ENCODE results near the gene ABHD17C. TPM values are rescaled to one million over a fixed set of nuclear protein-coding genes. Genes with fewer than 3 reads are reported as not detected.
A peak's percentile ranks its signal among the peaks of the same experiment; 100 is the strongest.

The ABHD17C gene
- total RNA-seq, 1 experiment from 2014 or later, result 4.4 TPM

- no peak for DNase-seq
Observed at GRCh38 chr15:80774486-80774885, 79.4 kb downstream of the ABHD17C start.

DNA sequence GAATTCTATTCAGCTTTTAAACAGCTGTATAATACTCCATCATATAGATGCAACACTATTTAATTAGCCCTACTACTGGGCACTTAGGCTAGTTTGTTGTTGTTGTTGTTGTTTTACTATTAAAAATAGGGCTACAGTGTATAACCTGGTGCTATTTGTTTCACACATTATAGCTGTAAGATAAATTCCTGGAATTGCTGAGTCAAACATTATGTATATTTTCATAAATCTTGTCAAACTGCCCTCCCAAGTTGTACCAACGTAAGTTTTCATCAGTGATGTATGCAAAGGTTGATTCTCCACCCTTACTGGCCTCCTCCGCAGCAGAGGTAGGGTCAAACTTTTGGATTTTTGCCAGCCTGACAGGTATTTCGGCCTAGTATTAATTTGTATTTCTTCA lies 80.2 kb downstream of the ABHD17C start:
- Histone ChIP-seq H3K27me3 (no peaks in the 10 kb centered on the region; the same call in 1 of the 2 replicates), H3K27ac (no peak overlapping the region), H3K4me3 (no peak overlapping the region), H3K9me3 (replicated peaks) (no peaks in the 10 kb centered on the region), H3K36me3 (no peaks in the 10 kb centered on the region), H3K4me1 (no peaks in the 10 kb centered on the region)
- DNase-seq, result no peak

More at GRCh38 chr15:80774486-80774885, 79.4 kb downstream of the ABHD17C start:
- H3K36me3 ChIP-seq, result no peaks in the 10 kb centered on the region
- H3K9me3 ChIP-seq (replicated peaks), result no peaks in the 10 kb centered on the region
- H3K27me3 ChIP-seq, result no peaks in the 10 kb centered on the region; the same call in 1 of the 2 replicates
- no peak overlapping the region for H3K4me3 ChIP-seq
- no peaks in the 10 kb centered on the region for H3K4me1 ChIP-seq
- H3K27ac ChIP-seq, result no peak overlapping the region

GRCh38 chr15:80776420-80777045 lies 81.4 kb downstream of the ABHD17C start:
- no peaks in the 10 kb centered on the region for H3K9me3 ChIP-seq (replicated peaks)
- no peak overlapping the region for H3K4me3 ChIP-seq
- no peak overlapping the region for H3K27ac ChIP-seq
- DNase-seq, result peak; percentile 53 to 82
- no peaks in the 10 kb centered on the region; the same call in 1 of the 2 replicates for H3K27me3 ChIP-seq
- H3K36me3 ChIP-seq, result no peaks in the 10 kb centered on the region
- no peaks in the 10 kb centered on the region for H3K4me1 ChIP-seq

DNA sequence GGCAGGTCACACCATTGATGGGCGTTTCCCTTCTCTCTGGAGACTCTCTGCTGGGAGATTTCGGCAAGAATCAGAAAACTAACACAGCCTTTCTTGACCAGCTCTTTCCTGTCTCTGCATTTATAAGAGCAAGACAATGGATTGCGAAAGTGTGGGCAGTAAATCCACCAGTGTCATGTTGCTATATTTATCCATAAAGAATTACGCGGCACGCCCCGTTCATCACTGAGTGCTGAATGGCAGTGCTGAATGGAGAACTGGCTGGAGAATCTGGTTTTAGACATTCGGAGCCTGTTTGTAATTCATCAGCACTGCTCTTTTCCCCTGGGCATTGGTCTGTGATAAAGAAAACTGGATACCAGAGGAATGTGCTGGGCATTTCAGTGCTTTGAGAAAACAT lies 82.0 kb downstream of the ABHD17C start:
- no peak overlapping the region for H3K27ac ChIP-seq
- DNase-seq, result peak in 1 of 2 experiments; percentile 12

GRCh38 chr15:80777826-80778620 lies 82.9 kb downstream of the ABHD17C start:
- Histone ChIP-seq H3K4me3 (no peak overlapping the region), H3K9me3 (replicated peaks) (no peaks in the 10 kb centered on the region), H3K36me3 (no peaks in the 10 kb centered on the region), H3K4me1 (no peaks in the 10 kb centered on the region), H3K27ac (no peak overlapping the region), H3K27me3 (no peaks in the 10 kb centered on the region; the same call in 1 of the 2 replicates)
- no peak for DNase-seq

More for the DNA sequence above, 82.0 kb downstream of the ABHD17C start:
- Histone ChIP-seq H3K4me1 (no peaks in the 10 kb centered on the region), H3K27me3 (no peaks in the 10 kb centered on the region; the same call in 1 of the 2 replicates), H3K36me3 (no peaks in the 10 kb centered on the region), H3K4me3 (no peak overlapping the region), H3K9me3 (replicated peaks) (no peaks in the 10 kb centered on the region)

- no peaks in the 10 kb centered on the region for H3K36me3 ChIP-seq
- no peak overlapping the region for H3K4me3 ChIP-seq
- H3K9me3 ChIP-seq (replicated peaks), result no peaks in the 10 kb centered on the region
- no peak for DNase-seq
- no peaks in the 10 kb centered on the region; the same call in 1 of the 2 replicates for H3K27me3 ChIP-seq
- no peak overlapping the region for H3K27ac ChIP-seq
- no peaks in the 10 kb centered on the region for H3K4me1 ChIP-seq
Observed at GRCh38 chr15:80778621-80778963, 83.5 kb downstream of the ABHD17C start.

GRCh38 chr15:80778964-80779657 lies 84.0 kb downstream of the ABHD17C start, which contains the start of gene CEMIP:
Gene CEMIP (plus strand): TSS chr15:80779370. CDS start chr15:80873880, 94,510 bp downstream.
- Histone ChIP-seq H3K4me3 (no peak within 1 kb of the TSS; the same call in 1 of the 2 replicates), H3K4me1 (no peaks in the 10 kb centered on the region), H3K27ac (no peak within 1 kb of the TSS), H3K9me3 (replicated peaks) (no peaks in the 10 kb centered on the region), H3K36me3 (no peaks in the 10 kb centered on the region), H3K27me3 (no peaks in the 10 kb centered on the region; the same call in 1 of the 2 replicates)
- DNase-seq, result peak; percentile 21 to 32

DNA sequence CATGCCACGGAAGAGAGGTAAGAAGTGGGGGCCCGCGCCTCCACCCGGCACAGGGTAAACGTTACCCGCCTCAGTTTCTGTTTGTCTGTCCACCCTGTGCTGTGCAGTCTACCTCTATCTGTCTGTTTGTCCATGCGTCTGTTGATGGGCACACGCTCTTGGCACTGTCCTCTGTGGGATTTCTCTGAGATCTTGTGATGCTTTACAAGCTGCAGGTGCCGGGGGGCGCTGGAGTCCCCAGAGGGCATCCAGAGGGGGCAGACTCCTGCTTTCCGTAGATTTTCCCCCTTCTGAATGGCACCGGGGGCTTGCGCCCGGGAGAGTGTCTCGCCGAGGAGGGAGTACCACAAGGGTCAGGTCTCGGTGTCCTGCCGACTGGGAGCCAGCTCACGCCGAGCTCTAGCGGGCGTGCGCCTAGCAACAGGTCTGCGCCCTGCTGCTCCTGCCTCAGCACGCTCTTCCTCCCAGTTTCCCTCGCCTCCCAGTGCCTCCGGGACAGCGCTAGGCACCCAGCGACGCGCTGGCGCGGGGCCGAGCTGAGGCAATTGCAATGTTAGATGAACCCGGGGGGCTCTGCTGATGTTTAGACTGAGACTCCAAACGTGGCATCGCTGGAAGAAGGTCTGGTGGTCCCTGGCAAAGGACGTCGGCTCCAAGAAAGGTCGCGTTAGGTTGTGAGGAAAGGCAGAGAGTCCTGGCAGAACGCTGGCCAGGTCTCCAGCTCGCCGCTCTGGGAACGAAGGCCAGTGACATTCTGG lies 84.7 kb downstream of the ABHD17C start:
- no peaks in the 10 kb centered on the region; the same call in 1 of the 2 replicates for H3K27me3 ChIP-seq
- DNase-seq, result no peak
- no peaks in the 10 kb centered on the region for H3K4me1 ChIP-seq
- H3K27ac ChIP-seq, result no peak overlapping the region
- H3K9me3 ChIP-seq (replicated peaks), result no peaks in the 10 kb centered on the region
- no peaks in the 10 kb centered on the region for H3K36me3 ChIP-seq
- H3K4me3 ChIP-seq, result no peak overlapping the region

- H3K9me3 ChIP-seq (replicated peaks), result no peaks in the 10 kb centered on the region
- no peak for DNase-seq
- H3K36me3 ChIP-seq, result no peaks in the 10 kb centered on the region
- H3K27ac ChIP-seq, result no peak overlapping the region
- no peaks in the 10 kb centered on the region; the same call in 1 of the 2 replicates for H3K27me3 ChIP-seq
- no peaks in the 10 kb centered on the region for H3K4me1 ChIP-seq
- H3K4me3 ChIP-seq, result no peak overlapping the region
Observed at GRCh38 chr15:80780416-80781221, 85.5 kb downstream of the ABHD17C start.

GRCh38 chr15:80783260-80783659 lies 88.2 kb downstream of the ABHD17C start:
- Histone ChIP-seq H3K4me3 (no peak overlapping the region), H3K27ac (no peak overlapping the region), H3K4me1 (no peaks in the 10 kb centered on the region), H3K27me3 (peaks cover 4% of the 10 kb centered on the region; the same call in 1 of the 2 replicates), H3K9me3 (replicated peaks) (no peaks in the 10 kb centered on the region), H3K36me3 (no peaks in the 10 kb centered on the region)
- no peak for DNase-seq

DNA sequence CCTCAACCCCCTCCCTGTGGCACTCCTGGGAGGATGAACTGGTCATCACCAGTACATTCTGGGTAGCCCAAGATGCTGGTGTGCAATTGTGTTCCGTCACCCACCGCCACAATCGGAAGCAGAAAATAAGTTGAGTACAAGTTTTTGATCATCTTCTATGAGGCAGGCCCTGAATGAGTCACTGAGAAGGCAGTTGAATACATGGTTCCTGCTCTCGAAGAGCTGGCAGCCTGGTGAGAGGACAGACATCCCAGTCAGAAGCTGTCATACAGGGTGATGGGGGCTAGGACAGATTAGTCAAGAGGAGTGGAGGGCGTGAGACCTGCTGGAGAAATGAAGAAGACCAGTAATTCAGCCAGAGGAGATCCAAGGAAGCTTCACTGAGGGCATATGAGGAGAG lies 90.2 kb downstream of the ABHD17C start:
- no peaks in the 10 kb centered on the region for H3K9me3 ChIP-seq (replicated peaks)
- no peaks in the 10 kb centered on the region for H3K36me3 ChIP-seq
- no peak for DNase-seq
- H3K27ac ChIP-seq, result no peak overlapping the region
- H3K4me1 ChIP-seq, result no peaks in the 10 kb centered on the region; the same call in 1 of the 2 replicates
- H3K4me3 ChIP-seq, result no peak overlapping the region
- H3K27me3 ChIP-seq, result 0 out of 2 replicates have a peak, but pooled peaks cover 4% of the 10 kb centered on the region

DNA sequence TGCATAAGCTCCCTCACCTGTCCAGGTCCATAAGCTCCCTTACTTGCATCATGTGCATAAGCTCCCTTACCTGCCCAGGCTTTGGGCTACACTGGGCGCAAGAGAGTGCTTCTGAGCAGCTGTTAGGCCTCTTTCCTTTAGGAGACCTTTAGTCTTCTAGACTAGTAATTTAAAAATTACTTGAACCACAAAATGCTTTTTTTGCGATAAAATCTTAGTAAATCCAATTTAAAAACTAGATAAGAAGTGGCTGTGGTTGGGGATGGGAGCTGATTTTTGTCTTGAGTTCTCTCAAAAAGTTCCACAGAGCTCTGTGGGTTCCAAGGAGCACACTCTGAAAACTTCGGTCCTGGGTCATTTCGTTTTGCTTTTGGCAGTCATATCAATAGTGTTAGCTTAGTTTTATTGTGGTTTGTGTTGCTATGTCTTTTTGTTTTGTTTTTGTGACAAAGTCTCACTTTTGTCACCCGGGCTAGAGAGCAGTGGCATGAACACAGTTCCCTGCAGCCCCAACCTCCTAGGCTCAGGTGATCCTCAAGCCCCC lies 90.8 kb downstream of the ABHD17C start:
- Histone ChIP-seq H3K9me3 (replicated peaks) (no peaks in the 10 kb centered on the region), H3K27ac (no peak overlapping the region), H3K4me3 (no peak overlapping the region), H3K36me3 (no peaks in the 10 kb centered on the region), H3K4me1 (no peaks in the 10 kb centered on the region; the same call in 1 of the 2 replicates), H3K27me3 (0 out of 2 replicates have a peak, but pooled peaks cover 4% of the 10 kb centered on the region)
- DNase-seq, result no peak

DNA sequence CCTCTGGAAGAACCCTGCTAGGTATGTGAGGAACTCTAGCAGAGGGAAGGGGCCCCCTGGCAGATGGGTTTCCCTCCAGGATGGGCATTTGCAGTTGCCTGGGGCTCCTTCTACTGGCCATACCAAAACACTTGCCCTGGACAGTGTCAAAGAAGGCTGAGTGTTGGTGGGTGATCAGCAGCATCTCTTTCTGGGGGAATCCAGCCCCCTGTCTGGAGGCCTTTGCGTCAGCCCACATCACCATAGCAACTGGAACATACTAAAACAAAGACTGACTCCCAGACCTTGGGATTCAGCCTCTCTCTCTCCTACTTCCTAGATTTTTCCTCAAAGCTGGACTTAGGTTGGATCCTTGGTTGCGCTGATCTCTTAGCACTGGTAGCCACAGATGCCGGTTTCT lies 92.2 kb downstream of the ABHD17C start:
- Histone ChIP-seq H3K4me3 (no peak overlapping the region), H3K9me3 (replicated peaks) (no peaks in the 10 kb centered on the region), H3K36me3 (no peaks in the 10 kb centered on the region), H3K4me1 (no peaks in the 10 kb centered on the region; the same call in 1 of the 2 replicates), H3K27me3 (peaks cover 7% of the 10 kb centered on the region; the same call in 1 of the 2 replicates), H3K27ac (no peak overlapping the region)
- no peak for DNase-seq
